NCI-H2081 treated with DMSO at 0.1 percent for 48 hours (cell line): ENCODE results near the gene LRRC4C.
"Not testable (repeated sequence)": the region's sequence is repeated elsewhere in the genome, so short reads cannot be mapped to it uniquely, and the experiment has no call there.

Experiments used
- DNase-seq: peaks from one replicate; lab custom pipeline; 2025; lab: John Stamatoyannopoulos, UW

Gene LRRC4C

DNA sequence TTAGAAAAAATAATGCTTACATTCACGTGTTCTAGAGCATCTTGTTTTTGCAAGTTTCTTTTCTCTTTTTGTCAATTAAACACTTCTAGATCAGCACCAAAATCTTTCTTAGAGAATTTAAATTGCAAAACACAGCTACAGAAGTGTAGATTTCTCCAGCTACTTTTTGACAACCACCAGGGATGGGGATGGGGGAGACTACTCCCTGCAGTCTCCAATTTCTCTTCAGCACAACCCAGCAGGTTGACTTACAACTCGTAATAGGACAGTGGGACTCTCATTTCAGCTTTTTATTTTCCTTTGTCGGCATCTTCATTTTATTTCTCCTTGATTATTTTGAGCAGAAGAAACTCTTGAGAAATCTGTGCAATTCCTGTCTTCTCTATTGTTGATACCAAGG lies 441.2 kb downstream of the LRRC4C start:
- no peak for DNase-seq

DNA sequence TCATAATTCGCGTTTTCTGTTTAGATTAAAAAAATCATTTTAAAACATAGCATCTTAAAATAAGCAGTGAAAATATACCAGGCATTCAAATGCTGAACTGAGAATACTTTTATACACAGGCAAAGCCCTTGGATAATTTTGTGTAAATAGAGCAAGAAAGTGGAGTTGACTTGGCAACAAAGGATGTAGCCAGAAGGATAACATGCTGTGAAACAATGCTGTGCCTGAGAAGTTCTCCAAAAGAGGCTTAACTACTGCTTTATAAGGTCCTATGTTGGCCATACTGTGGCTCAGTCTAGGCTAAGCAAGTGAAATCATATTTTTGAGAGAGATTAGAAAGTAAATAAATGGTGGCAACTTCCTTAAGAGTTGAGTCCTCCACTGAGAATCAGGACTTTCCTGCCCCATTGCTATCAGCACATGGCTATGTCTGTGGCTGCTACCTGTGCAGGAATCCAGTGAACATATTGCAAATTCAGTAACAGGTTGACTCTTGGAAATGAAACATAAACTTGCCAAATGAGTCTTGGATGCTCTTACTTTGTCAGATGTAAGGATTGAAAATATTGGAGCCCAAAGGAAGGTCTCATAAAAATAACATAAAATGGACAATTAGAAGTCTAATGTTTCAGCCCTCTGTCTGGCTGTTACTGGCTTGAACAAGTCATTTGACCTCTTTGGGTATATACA lies 448.9 kb downstream of the LRRC4C start:
- DNase-seq, result no peak

DNA sequence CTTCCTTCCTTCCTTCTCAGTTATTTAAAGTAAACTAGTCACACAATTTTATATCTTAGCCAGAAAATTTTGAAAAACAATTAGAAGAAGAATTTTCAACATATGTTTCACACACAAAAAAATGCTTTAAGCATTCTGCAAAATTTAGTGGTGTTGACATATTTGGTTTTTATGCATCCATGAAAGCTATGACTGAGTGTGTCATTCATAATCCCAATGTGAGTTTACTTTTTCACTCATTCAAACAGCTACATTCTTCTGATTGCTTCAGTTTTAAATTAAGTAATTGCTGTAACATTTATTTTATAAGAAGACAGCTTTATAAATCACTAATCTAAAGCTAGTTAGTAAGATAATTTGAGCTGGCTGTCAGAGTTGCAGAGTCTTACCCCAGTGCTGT lies 453.5 kb downstream of the LRRC4C start:
- no peak for DNase-seq

DNA sequence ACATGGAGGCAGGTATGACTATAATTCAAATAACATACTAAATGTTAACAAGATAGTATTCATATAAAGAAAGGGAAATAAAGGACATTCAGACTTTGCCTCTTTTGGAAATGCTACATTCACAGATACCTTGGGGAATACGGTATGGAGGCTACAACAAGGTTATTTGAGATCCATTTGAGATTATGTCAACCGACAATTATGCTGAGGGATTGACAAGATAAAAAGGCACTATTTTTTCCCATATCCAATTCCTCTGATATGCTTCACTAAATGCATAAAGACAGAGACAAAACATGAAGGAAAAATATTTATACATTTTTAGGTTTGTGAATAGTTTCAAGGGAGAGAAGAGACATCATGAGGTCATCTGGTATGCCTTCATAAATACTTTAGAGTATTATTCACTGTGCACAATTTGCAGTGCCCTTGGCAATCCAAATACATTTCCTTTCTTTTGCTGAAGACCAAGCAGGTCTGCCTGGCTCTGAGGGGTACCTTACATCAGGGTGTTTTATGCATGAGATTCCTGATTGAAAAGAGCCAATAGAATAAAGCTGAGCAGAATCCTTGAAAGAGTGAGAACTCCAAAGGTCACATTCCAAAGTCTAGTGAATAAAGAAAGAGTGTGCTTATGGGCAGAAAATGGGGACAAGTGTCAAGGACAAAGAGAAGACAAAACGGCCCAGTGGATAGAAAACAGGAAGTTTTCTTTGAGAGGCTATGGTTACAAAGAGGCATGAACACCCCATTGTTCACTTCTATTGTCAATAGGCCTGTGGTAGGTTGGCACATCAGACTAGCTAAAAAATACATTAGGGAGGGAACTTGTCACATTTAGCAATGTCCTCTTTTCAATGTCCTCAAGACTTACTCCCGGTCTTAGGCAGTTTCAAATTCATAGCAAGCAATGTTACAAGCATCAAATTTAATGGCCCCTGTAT lies 455.8 kb downstream of the LRRC4C start:
- DNase-seq, result no peak

DNA sequence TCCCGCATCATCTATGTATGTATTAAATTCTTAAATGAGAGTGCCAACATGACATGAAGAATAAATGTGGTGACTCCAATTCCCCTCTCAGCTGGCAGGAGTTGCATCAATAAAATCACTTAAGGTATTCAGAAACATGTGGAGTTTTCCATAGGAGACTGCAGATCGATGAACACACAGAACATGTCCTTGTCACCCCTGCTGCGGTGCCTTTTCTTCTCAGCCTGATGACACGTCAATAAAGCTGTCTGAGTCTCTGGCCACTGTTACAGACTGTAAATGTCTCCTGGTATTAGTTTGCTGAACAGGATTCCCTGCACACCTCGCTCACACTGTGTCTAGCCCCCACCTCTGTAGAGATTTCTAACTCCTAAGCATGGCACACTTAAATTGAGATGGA lies 460.5 kb downstream of the LRRC4C start:
- no peak for DNase-seq

DNA sequence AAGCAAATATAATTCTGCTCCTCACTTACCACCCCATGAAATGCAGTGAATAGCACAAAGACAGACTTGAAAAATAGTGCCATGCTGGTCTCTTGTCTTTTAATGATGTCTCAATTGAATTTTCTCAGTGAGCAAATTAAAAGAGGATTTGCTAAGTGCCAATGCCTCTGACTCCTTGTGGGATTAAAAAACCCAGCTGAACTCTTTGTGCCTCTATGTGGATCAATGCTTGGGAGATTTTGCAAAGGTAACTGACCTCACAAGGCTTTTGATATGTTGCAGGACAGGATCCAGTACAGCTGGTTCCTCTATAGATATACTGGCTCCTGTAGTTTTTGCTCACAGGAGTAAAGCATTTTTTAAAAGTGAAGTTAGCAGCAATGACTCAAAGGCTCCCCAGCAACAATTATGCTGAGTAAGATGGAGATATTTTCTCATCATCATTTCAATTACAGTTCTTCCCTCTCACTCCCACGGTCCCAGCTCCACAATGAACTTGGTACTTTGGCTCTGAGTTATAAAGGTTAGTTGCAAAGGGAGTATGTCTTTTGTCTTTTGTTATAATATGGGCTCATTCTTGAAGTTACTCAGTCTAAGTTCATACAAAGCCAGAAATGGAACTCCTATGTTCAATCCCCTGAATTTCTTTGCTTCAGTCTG lies 471.5 kb downstream of the LRRC4C start:
- no peak for DNase-seq

DNA sequence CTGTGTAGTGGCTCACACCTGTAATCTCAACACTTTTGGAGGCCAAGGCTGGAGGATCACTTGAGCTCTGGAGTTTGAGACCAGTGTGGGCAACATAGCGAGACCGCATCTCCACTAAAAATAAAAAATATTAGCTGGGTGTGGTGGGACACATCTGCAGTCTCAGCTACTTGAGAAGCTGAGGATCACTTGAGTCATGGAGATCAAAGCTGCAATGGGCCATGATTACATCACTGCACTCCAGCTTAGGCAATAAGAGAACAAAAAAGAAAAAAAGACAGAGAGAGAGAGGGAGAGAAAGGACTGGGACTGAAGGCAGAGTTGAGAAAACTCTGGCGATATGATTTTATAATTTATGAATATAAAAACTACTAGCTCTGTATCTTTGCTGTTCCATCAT lies 473.1 kb downstream of the LRRC4C start:
- no peak for DNase-seq

DNA sequence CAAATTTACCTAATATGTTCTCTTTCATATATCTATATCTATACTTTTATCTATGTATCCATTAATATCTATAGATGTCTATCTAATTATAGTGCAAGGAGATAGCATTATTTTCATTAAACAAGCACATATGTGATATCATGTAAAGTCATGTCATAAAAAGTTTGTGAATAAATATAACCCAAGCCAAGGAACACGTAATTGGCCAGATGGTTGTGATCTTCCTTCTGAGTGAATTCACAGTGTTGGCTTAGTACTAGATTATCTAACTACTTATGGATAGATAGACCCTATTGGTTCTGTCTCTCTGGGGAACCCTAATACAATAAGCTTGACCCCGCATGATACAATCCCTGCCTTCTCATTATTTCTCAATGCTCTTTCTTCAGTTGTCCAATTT lies 484.4 kb downstream of the LRRC4C start:
- DNase-seq, result no peak

DNA sequence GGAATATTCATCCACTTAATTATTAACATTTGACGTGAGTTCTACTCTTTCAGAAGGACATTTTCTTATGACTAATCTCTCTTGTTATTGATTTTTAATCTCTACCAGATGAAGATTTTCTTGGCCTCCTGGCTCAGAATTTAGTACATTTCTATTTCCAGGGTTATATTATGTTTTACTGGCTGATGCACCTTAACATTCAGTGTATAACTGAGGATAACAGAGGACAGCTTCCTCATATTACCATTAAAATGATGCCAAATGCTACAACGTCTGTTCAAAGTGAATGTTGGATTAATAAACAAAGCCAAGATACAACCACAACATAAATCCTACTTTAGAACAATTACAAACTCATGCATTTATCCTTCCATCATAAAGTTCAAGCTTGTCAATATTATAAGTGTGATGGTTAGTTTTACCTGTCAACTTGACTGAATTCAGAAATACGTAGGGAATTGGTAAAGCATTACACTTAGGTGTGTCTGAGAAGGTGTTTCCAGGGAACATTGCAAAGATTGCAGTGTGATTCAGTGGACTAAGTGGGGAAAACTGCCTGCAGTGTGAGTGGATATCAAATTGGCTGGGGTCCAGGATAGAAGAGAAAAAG lies 485.2 kb downstream of the LRRC4C start:
- no peak for DNase-seq

DNA sequence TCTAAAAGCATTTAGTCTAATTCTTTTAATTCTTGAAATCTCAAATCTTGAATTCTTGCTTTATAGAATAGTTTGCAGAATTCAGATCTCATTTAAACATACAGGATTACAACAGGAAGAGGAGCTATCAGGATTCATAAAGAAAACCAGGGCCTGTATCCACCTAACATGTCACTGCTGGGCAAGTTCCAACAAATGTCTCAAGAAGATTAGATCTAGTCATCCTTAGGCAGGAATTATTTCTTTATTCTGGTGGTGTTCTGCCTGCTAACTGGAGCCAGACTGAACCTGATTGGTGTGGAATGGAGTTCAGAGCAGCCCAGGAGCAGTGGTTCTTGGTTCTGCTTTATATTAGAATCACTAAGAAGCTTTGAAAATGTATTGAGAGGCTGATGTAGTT lies 500.7 kb downstream of the LRRC4C start:
- DNase-seq, result no peak

DNA sequence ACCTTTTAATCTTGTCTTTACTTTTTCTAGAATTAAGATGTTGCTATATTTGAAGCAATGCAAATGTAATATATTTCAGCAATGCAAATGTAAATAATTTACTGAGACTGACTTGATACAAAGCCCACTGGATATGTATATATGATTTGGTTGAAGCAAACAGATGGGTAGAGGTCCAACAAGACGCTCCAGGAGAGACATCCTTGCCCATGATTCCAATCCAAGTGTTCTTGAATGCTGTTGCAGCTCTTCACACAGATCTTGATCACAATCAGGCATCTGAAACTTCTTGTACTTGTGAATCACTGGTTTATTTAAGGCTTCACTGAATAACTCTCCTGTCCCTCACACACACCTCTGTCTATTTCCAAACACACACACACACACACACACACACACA lies 507.0 kb downstream of the LRRC4C start:
- no peak for DNase-seq

DNA sequence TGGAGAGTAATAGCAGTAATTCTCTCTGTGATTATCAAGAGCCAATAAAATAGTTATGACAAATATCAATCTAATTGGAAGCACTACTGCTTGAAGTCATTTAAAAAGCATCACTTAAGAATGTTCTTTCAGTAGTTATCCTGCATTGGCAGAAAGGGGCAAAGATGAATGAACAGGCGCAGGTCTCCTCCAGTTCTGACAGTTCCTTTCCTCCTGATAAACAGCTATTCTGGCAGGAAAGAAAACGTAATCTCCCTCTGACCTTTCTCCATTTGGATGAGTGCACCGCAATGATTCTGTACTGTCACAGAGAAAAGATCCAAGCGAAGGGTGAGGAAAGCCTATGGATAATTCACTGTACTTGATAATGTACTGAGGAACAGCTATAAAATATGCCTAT lies 521.5 kb downstream of the LRRC4C start:
- no peak for DNase-seq

DNA sequence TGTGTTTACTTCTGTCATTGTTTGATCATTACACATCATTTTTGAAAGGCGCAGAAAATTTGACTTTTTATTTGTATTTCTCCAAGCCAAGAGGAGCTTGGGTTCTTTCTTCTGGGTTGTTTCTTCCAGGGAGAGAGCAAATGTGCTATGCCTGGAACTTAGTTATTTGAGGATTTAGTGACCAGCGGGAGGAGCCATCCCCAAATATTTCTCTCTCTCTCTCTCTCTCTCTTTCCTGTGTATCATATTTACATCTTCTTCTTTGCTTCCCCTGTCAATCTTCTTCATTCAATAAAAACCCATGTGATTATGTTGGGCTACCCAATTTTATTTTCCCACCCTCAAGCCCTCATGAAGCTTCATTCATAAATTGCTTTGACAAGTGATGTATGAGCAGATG lies 534.5 kb downstream of the LRRC4C start:
- no peak for DNase-seq

DNA sequence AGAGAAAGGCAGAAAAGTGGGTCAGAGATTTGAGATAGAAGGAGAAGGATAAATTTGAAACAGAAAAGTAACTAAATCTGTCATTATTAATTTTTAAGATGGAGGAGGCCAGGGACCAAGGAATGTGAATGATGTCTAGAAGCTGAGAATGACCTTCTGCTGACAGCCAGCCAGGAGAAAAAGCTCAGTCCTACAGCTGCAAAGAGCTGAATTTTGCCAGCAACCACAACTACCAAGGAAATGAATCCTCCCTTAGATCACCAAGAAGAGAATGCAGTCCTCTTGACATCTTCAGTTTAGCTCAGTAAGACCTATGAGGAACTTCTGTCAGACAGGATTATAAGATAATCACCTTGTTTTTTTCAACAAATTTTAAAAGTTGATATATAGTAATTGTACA lies 538.2 kb downstream of the LRRC4C start:
- DNase-seq, result no peak

DNA sequence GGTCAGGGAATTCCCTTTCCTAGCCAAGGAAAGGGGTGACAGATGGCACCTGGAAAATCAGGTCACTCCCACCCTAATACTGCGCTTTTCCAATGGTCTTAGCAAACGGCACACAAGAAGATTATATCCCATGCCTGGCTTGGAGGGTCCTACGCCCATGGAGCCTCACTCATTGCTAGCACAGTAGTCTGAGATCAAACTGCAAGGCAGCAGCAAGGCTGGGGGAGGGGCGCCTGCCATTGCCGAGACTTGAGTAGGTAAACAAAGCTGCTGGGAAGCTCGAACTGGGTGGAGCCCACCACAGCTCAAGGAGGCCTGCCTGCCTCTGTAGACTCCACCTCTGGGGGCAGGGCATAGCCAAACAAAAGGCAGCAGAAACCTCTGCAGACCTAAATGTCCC lies 548.7 kb downstream of the LRRC4C start:
- not testable (repeated sequence) for DNase-seq

DNA sequence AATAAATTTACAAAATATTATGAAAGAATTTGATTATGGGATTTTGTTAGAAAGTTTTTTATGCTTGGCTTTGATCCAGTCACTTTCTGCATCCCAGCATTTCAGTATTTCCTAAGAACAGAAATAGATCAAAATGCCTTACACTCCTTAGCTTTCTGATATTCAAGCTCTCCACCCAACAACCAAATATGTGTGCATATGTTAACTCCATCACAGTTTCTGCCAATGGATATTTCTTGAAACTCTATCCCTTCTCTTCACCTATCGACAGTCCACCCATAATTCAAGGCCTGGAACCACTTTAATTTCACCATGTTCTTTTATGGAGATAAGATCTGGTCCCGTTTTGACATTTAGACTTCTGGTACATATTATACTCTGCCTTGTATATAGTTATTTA lies 565.0 kb downstream of the LRRC4C start:
- no peak for DNase-seq

DNA sequence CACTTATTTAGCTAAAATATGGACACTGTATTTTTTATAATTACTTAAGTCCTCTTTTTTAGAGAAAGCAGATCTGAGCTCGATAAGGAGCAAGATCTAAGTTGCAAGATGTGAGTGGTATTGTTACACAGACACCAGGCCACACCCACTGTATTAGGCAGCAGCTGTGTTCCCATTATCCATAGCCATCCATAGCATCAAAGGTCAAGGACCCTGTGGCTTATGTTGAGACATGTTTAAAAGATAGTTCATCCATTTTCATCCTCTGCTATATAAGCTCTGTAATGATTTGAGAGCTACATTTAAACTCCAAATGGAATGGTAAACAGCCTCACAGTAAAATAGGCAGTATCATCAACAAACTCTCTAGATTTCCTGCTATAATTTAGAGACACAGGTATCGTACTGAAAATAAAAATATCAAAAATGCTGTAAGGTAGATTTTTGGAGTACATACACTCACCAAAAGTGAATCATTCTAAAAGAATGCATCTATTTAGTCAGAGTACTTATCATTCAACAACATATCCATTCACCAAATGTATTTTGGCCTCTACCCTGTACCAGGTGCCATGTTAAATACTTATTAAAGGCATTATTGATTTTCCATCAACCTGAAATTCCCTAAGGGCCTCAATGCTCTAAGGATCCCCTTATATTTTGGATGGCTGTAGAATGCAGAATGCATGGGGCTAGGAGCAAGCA lies 574.0 kb downstream of the LRRC4C start:
- DNase-seq, result no peak

DNA sequence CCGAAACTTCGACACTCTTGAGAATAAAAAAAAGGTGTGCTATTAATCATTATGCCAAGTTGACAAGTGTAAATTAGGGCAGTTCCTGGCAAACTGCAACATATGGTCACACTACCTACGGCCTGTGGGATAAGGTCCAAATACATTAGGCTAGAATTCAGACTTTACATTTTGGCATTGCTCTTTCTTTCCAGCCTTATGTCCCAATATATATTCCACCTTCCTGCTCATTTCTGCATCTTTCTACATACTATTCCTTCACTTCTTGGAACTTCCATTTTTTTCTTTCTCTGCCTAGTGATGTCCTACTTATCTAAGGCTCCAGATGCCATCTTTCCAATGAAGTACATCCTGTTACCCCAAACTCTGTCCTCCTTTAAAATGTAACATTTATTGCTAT lies 577.2 kb downstream of the LRRC4C start:
- DNase-seq, result no peak

DNA sequence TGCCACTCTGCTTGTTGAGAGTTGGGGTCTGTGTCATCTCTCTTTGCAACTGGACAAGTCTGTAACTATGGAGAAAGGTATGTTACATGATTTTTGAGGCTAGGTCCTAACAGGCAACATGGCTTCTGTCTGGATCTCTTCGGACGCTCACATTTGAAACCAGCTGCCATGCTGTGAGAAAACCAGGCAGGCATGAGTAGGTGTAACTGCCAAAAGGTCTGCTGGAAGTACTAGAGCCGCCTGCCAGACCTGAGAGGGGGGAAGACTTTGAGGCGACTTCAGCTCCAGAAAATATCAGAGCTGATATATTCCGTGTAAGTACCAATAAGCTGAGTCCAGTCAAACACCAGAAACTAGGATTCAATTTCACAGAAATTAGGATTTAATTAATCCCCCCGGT lies 579.5 kb downstream of the LRRC4C start:
- no peak for DNase-seq

DNA sequence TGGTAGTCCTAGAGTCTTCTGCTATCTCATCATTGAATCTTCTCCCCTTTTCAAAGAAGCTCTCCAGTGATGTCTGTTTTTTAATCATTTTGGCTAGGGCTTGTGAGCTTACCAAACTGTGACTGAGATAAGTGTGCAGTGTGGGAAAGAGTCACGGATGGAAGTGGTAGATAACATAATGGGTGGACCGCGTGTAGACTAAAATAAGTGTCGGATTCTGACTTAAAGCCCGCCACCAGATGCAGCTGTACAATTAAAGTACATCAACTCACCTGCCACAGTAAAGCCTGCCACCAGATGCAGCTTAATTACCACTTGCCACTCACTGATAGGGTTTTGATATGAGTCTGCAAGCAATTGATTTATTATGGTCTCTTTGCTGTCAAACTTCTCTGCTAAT lies 581.5 kb downstream of the LRRC4C start:
- no peak for DNase-seq

DNA sequence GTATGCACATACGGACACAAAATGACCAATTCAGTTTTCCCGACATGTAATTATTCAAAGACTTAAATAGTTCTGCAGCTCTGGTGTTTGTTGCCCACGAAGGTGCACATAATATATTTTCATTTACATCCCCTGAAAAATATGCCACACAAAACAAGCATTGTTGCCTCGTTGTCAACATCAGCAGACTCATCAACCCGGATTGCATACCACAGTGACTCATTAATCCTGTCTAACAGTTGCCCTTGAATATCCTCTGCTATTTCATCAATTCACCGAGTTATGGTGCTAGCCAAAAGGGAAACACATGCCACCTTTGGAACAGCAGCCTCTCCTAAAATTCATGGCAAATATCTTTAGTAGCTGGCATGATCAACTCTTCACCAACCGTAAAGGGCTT lies 582.2 kb downstream of the LRRC4C start:
- DNase-seq, result no peak
